ENCODE data around the gene HS3ST3B1. TPM values are rescaled to one million over a fixed set of nuclear protein-coding genes. Genes with fewer than 3 reads are reported as not detected.

The HS3ST3B1 gene
- total RNA-seq, 1 donor from 2014 or later: 8.7 TPM

DNA sequence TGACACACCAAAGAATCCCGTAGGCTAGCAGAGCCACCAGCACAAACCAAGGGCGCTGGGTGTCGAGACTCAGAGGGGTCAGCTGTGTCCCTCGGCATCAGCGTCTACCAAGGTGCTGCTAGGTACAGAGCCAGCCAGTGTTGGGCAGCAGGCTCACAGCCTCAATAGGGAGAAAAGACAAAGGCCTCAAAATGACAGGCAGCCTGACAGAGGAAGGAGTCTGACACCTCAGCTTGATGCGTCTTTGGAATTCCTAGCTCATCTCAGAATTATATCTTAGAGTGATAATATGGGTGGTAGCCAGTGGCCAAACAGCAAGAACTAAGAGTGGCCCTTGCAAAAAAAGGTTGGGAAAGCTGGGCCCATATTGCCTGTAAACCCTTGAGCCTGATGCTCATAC, 45.9 kb downstream of the HS3ST3B1 start:
- H3K27ac Mint-ChIP-seq (ENCODE audit: unreplicated experiment): no peak overlapping the region
- no peaks in the 10 kb centered on the region for H3K27me3 Mint-ChIP-seq (ENCODE audit: low read depth, unreplicated experiment)
- Histone ChIP-seq H4K20me1 (ENCODE audit: insufficient read depth, low read length) (peaks cover 38% of the 10 kb centered on the region), H3K27ac (ENCODE audit: low read depth, low read length) (no peak overlapping the region), H3K4me1 (ENCODE audit: insufficient read depth, low read length) (no peaks in the 10 kb centered on the region), H3K9ac (ENCODE audit: low read length) (no peak overlapping the region), H3K36me3 (ENCODE audit: insufficient read depth, low read length) (peaks cover 5% of the 10 kb centered on the region), H3K27me3 (ENCODE audit: insufficient read depth, low read length) (no peaks in the 10 kb centered on the region), H3K9me3 (ENCODE audit: insufficient read depth, low read depth, low read length) (no peaks in the 10 kb centered on the region), H3K79me2 (ENCODE audit: insufficient read depth, low read length) (peaks cover 12% of the 10 kb centered on the region), H2AFZ (ENCODE audit: low read depth, low read length) (no peak overlapping the region), H3K4me3 (ENCODE audit: insufficient read depth, low read depth, low read length) (no peak overlapping the region), H3K4me2 (ENCODE audit: low read length) (no peak overlapping the region)
- DNase-seq (ENCODE audit: low read depth): no peak
- H3K4me3 Mint-ChIP-seq (ENCODE audit: unreplicated experiment): no peak overlapping the region
- H3K36me3 Mint-ChIP-seq (ENCODE audit: low read depth, unreplicated experiment): peaks cover 8% of the 10 kb centered on the region
- TF ChIP-seq, protein P1, sequence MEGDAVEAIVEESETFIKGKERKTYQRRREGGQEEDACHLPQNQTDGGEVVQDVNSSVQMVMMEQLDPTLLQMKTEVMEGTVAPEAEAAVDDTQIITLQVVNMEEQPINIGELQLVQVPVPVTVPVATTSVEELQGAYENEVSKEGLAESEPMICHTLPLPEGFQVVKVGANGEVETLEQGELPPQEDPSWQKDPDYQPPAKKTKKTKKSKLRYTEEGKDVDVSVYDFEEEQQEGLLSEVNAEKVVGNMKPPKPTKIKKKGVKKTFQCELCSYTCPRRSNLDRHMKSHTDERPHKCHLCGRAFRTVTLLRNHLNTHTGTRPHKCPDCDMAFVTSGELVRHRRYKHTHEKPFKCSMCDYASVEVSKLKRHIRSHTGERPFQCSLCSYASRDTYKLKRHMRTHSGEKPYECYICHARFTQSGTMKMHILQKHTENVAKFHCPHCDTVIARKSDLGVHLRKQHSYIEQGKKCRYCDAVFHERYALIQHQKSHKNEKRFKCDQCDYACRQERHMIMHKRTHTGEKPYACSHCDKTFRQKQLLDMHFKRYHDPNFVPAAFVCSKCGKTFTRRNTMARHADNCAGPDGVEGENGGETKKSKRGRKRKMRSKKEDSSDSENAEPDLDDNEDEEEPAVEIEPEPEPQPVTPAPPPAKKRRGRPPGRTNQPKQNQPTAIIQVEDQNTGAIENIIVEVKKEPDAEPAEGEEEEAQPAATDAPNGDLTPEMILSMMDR (IDR thresholded peaks at IDR 0.05; ENCODE audit: insufficient read depth, low read depth, low read length): no peak
- no peak for TF ChIP-seq EZH2 (IDR thresholded peaks at IDR 0.05; ENCODE audit: insufficient read depth, low read length)
- H3K4me1 Mint-ChIP-seq (ENCODE audit: low read depth, unreplicated experiment): no peaks in the 10 kb centered on the region
- H3K9me3 Mint-ChIP-seq (ENCODE audit: unreplicated experiment): peaks cover 2% of the 10 kb centered on the region
- no peak for FAIRE-seq

DNA sequence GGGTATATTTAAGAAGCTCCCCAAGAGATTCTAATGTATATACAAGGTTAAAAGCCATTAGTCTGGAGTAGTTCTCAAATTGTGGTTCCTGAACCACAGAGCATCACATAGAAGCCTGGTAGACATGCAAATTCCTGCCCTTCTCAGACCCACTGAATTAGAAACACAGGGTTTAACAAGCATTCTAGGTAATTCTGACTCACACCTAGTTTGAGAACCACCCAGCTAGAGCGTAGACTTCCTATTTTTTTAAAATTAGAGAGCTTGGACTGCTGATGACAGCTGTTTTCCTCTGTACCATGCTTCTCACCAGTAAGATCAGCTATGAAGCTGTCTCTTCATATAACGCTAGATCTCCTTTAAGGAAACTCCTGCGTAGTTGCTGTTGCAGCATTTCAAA, 50.6 kb downstream of the HS3ST3B1 start:
- Histone ChIP-seq H4K20me1 (ENCODE audit: insufficient read depth, low read length) (peaks cover 19% of the 10 kb centered on the region), H3K4me3 (ENCODE audit: insufficient read depth, low read depth, low read length) (no peak overlapping the region), H3K27ac (ENCODE audit: low read depth, low read length) (no peak overlapping the region), H3K9ac (ENCODE audit: low read length) (no peak overlapping the region), H3K36me3 (ENCODE audit: insufficient read depth, low read length) (peaks cover 2% of the 10 kb centered on the region), H3K79me2 (ENCODE audit: insufficient read depth, low read length) (no peaks in the 10 kb centered on the region), H3K9me3 (ENCODE audit: insufficient read depth, low read depth, low read length) (no peaks in the 10 kb centered on the region), H3K27me3 (ENCODE audit: insufficient read depth, low read length) (no peaks in the 10 kb centered on the region), H2AFZ (ENCODE audit: low read depth, low read length) (no peak overlapping the region), H3K4me2 (ENCODE audit: low read length) (no peak overlapping the region), H3K4me1 (ENCODE audit: insufficient read depth, low read length) (no peaks in the 10 kb centered on the region)
- peak; percentile 18 for DNase-seq (ENCODE audit: low read depth)
- no peak overlapping the region for H3K4me3 Mint-ChIP-seq (ENCODE audit: unreplicated experiment)
- H3K36me3 Mint-ChIP-seq (ENCODE audit: low read depth, unreplicated experiment): peaks cover 5% of the 10 kb centered on the region
- H3K27ac Mint-ChIP-seq (ENCODE audit: unreplicated experiment): no peak overlapping the region
- no peak for FAIRE-seq
- H3K27me3 Mint-ChIP-seq (ENCODE audit: low read depth, unreplicated experiment): no peaks in the 10 kb centered on the region
- H3K9me3 Mint-ChIP-seq (ENCODE audit: unreplicated experiment): peaks cover 2% of the 10 kb centered on the region
- TF ChIP-seq, protein P1 (IDR thresholded peaks at IDR 0.05; ENCODE audit: insufficient read depth, low read depth, low read length): no peak
- TF ChIP-seq EZH2 (IDR thresholded peaks at IDR 0.05; ENCODE audit: insufficient read depth, low read length): no peak
- no peaks in the 10 kb centered on the region for H3K4me1 Mint-ChIP-seq (ENCODE audit: low read depth, unreplicated experiment)

DNA sequence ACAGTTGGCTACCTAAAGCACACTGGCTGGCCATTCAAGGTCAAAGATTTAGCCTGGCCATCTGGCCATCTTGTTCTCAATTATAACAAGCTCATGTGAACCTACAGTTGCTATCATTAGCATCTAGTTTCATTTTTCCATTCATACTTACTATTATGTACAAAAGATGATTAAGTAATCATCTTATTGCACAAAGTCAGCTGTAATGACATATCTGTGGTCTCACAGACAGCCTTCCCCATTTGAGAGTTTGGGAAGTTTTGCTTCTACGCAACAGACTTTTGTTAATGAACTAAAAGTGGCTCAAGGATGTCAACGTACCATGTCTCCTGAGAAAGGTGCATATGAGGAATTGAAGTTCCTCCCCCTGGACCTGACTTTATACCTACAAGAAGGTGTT, 51.3 kb downstream of the HS3ST3B1 start:
- Histone ChIP-seq H3K36me3 (ENCODE audit: insufficient read depth, low read length) (no peaks in the 10 kb centered on the region), H4K20me1 (ENCODE audit: insufficient read depth, low read length) (peaks cover 12% of the 10 kb centered on the region), H3K4me3 (ENCODE audit: insufficient read depth, low read depth, low read length) (no peak overlapping the region), H2AFZ (ENCODE audit: low read depth, low read length) (no peak overlapping the region), H3K9ac (ENCODE audit: low read length) (no peak overlapping the region), H3K4me2 (ENCODE audit: low read length) (no peak overlapping the region), H3K9me3 (ENCODE audit: insufficient read depth, low read depth, low read length) (no peaks in the 10 kb centered on the region), H3K79me2 (ENCODE audit: insufficient read depth, low read length) (no peaks in the 10 kb centered on the region), H3K27ac (ENCODE audit: low read depth, low read length) (no peak overlapping the region), H3K27me3 (ENCODE audit: insufficient read depth, low read length) (no peaks in the 10 kb centered on the region), H3K4me1 (ENCODE audit: insufficient read depth, low read length) (no peaks in the 10 kb centered on the region)
- peaks cover 4% of the 10 kb centered on the region for H3K36me3 Mint-ChIP-seq (ENCODE audit: low read depth, unreplicated experiment)
- H3K4me3 Mint-ChIP-seq (ENCODE audit: unreplicated experiment): no peak overlapping the region
- no peaks in the 10 kb centered on the region for H3K27me3 Mint-ChIP-seq (ENCODE audit: low read depth, unreplicated experiment)
- no peak for FAIRE-seq
- TF ChIP-seq, protein P1 (IDR thresholded peaks at IDR 0.05; ENCODE audit: insufficient read depth, low read depth, low read length): no peak
- no peak for TF ChIP-seq EZH2 (IDR thresholded peaks at IDR 0.05; ENCODE audit: insufficient read depth, low read length)
- H3K4me1 Mint-ChIP-seq (ENCODE audit: low read depth, unreplicated experiment): no peaks in the 10 kb centered on the region
- no peak for DNase-seq (ENCODE audit: low read depth)
- H3K9me3 Mint-ChIP-seq (ENCODE audit: unreplicated experiment): peaks cover 1% of the 10 kb centered on the region
- no peak overlapping the region for H3K27ac Mint-ChIP-seq (ENCODE audit: unreplicated experiment)

Measured in astrocyte (in vitro differentiated cells and primary cell).